Adrenal gland (tissue), 5 donors: ENCODE results near the gene SVOPL.

Experiments
- POLR2A ChIP-seq, 2 donors: fragments of 450-650 bp; IDR thresholded peaks; one replicate each; pipeline ENCODE4 v1.6.1; 2017; ENCODE audit warnings: antibody characterized with exemption in 2 of 2, mild to moderate bottlenecking in 2 of 2, moderate library complexity in 1 of 2
- TF ChIP-seq, protein P1 (sequence below), 6 experiments: fragments of 450-650 bp in 4 of 6; fragments of 200-600 bp in 2 of 6; sonication (generic) in 1 of 6; IDR thresholded peaks; 1 replicate in 5 of 6; 2 replicates in 1 of 6; pipeline versions ENCODE4 v1.5.1 to v1.8.0; 2016 to 2021; ENCODE audit warnings: antibody characterized with exemption in 6 of 6, mild to moderate bottlenecking in 2 of 6, moderate library complexity in 1 of 6
- donor health status: DM: no; HTN: no; CAD: no.

DNA sequence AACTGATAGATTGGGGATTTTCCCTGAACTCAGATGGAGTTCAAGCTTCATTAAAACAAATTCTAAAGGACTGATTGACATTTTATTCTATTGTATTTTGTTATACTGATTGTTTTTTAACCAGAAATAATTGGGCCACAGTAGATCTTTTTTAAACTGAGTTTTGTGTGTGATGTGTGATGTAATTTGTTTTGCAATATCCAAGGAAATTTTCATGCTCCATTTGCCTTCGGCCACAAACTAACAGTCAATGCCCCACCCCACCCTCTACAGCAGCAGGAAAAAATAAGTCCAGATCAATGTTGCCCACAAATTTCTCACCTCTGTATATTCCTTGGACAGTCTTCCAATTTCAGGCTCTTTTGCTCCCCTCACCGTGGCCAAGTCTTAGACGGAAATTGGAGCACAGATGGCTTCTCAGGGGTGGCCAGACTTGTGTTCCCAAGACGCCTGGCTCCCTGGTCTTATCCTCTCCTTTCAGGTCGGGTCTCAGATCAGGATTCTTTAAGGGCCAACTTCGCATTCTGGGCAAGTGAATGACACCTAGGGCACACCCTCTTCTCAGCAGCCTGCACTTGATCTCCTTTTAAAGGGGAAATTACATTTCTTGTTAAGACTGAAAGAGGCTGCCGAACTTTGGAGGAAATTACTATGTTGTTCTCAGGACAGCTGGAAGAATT lies at the start of gene SVOPL:
- TF ChIP-seq, protein P1, sequence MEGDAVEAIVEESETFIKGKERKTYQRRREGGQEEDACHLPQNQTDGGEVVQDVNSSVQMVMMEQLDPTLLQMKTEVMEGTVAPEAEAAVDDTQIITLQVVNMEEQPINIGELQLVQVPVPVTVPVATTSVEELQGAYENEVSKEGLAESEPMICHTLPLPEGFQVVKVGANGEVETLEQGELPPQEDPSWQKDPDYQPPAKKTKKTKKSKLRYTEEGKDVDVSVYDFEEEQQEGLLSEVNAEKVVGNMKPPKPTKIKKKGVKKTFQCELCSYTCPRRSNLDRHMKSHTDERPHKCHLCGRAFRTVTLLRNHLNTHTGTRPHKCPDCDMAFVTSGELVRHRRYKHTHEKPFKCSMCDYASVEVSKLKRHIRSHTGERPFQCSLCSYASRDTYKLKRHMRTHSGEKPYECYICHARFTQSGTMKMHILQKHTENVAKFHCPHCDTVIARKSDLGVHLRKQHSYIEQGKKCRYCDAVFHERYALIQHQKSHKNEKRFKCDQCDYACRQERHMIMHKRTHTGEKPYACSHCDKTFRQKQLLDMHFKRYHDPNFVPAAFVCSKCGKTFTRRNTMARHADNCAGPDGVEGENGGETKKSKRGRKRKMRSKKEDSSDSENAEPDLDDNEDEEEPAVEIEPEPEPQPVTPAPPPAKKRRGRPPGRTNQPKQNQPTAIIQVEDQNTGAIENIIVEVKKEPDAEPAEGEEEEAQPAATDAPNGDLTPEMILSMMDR (IDR thresholded peaks at IDR 0.05) = no peak
- TF ChIP-seq POLR2A (IDR thresholded peaks at IDR 0.05) = no peak
